Femur (tissue), 1 donor: ENCODE measurements around the gene RBBP5.

ENCODE experiments used
- DNase-seq: peaks from one replicate; pipeline ENCODE4 v3.0.0-alpha.2; 2017

Gene RBBP5

DNA sequence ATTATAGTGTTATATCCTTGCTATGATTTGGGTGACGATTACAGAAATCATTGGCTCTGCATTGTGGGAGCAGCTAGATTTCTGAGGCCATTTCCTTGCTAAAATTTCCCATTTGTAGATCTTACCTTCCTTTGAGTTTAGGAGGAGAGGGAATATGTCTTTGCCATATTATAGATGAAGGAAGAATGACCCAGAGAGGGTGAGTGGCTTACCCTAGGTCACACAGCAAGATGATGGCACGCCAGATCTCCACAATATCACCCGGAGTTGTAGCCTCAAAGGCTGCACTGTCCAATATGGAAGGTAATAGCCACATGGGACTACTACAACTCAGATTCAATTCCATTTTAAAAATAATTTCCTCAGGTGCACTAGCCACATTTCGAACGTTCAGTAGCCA is 68.5 kb downstream of the RBBP5 start:
- DNase-seq: no peak

GRCh38 chr1:205052690-205053089 is 69.1 kb downstream of the RBBP5 start:
- DNase-seq: no peak

DNA sequence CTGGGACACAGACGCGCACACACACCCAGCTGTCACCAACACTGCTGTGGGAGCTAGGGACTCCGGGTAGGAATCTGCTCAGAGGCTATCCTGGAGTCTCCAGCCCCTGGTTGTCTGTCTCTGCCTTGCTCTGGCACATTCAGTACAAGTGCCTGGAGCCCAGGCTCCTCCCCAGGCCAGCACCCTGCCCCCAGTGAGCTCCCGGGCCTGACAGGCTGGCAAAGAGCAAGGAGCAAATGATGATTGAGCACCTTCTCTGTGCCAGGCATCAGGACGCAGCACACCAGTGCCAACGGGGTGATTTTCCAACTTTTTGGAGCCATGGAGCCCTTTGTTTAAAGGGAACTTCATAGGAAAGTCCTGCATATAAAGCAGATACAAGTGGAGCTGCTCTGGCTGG is 72.3 kb downstream of the RBBP5 start:
- DNase-seq: no peak

DNA sequence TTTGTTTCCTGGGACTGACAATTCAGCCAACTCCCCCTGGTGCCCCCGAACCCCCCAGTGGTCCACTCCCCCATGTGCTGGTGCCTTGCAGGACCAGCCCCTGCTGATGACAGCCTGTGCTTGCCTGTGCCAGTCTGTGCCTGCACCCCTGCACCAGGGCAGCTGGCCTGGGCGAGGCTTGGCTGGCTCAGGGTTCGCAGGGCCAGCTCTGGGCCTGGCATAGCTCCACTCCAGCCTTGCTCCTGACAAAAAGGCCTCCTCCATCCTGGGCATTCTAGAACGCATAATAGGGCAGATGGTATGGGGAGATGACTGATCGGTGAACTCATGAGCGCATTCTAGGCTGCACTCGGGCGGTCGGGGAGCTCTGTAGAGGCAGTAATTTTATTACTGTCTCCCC is 73.4 kb downstream of the RBBP5 start:
- DNase-seq: no peak

GRCh38 chr1:205047764-205048231 is 74.0 kb downstream of the RBBP5 start:
- no peak for DNase-seq

DNA sequence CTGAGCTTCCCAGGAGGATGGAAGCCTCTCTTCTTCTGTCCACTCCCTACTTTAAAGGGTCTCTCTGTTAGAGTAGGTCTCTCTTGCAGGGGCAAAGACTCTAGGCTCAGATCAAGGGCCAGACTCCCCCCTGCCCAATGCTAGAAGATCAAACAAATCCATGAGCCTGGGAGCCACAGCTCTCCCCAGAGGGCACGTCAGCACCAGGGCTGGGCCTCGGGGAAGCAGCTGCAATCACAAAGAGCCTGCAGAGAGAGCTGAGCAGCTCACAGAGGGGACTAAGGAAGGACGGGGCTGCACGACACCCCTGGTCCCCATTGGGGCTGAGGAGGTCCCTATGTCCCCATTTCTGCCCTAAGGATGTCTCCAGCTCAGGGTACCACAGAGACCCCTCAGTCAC is 74.9 kb downstream of the RBBP5 start:
- no peak for DNase-seq

DNA sequence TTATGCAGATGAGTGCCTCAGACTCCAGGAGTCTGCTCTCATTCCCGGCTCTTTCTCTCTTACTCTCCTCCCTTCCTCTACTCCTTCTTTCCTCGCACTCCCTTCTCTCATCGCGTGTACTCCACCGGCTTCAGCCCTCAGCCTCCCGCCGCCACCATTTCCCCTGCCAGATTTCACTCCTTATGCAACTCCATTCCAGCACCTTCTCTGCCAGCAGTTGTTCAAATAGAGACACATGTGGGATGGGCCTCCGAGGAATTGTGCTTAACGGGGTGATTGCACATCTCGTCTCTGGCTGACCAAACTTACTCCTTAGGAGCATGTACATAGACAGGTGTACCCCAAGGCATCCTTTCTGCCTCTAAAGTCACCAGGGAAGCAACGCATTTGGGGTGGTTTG is 76.6 kb downstream of the RBBP5 start:
- DNase-seq: no peak

DNA sequence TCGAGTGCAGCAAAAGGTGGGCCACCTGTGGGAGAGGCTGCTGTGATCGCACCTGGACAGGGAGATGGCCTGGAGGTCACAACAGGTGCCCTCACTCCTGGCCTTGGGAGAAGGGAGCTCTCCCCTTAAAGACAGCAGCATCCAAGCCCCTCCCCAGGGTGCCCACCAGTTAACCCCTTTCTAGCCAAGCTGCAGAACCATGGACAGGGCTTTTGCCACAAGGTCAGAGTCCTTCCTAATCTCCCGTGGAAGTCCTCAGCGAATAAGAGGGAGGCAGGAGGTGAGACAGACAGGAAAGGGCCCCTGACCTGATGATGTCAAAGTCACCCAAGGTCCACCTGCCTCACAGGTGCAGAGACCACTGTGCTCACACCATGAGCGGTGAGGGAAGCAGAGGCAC is 77.0 kb downstream of the RBBP5 start:
- no peak for DNase-seq

DNA sequence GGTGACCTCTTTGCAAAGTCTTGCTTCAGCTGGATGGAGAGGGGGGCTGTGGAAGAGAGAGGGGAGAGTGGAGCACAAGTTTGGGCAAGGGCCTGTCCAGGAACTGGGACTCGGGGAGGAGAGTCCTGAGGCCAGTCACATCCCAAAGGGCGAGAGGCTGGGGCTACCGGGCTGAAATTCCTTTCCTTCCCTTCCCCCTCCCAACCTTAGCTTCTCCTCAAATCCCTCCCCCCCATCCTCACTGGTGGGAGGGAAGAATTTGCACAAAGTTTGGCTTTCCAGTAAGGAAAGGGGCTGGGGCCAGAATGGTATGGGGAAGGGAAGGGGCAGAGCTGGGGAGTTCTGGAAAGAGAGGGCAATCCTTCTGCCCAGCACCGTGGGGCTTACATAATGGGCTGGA is 77.9 kb downstream of the RBBP5 start:
- no peak for DNase-seq

GRCh38 chr1:205042911-205043806 is 78.6 kb downstream of the RBBP5 start, which contains the start of gene CNTN2:
Gene CNTN2 (plus strand): TSS chr1:205043212. CDS start chr1:205053186, 9,974 bp downstream.
- DNase-seq: peak; percentile 51

DNA sequence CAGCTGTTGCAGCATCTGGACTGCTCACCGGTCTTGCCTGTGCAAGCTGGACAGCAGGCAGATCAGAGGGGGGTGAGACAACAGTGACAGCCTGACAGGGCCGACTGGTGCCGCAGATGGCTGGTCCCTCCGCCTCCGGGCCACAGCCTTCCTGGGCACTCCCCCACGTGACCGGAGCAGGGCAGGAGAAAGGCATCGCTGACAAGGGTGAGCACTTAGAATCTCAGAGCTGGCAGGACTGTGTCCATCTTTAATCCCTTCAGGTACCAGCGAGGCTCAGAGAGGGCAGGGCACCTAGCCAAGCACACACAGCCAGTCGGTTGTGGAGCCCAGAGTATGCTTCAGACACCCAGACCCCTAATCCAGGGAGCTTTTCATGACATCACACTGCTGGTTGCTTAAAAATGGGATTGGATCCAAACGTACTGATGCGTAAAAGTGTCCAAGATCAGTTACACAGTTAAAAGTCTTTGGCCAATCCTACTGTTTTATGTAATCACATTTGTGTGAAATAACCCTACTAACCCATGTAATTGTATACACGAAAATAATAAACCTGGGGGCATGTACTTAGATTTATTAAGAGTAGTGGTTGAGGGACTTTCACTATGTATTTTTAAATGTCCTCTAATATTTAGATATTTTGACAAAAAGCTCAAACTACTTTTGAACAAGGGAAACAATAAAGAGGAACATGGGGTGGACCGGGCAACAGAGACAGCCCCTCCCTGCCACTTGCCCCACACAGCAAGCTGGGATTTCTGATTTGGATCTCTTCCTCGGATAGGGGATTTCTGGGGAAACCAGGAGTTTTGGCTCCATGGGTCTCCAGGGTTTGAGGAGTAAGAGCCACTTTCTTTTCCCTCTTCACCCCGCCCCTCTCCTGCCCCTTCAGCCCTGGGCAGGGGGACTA is 79.5 kb downstream of the RBBP5 start:
- DNase-seq: no peak

DNA sequence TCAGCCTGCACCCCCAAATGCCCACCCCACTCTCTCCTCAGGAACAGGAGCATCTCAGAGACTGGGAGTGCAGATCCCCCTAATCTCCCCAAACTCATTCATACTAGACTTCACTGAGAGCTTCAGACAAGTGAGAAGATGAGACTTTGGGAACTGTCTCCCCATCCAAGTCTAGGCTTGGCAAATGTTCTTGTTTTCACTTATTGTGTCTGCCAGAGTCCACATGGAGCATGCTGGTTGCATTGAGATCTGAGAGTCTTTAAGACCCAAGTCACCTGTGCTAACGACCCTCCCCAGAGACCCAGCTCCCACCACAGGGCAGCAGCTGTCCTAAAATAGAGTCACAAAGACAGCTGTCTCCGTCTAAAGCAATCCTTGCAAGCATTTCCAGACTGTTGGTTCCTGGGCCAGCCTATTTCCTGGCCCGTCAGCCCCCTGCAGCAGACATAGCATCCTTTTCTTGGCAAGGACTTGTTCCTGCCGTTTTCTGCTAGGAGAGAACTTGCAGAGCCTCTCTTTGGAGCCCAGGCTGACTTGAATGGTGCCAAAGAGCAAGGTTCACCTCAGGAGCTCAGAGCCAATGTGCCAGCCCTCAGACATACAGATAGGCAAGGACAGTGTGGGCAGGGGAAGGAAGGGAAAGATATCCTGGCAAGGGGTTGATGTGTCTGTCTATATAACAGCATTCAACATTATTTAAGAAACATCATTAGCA is 80.6 kb downstream of the RBBP5 start:
- no peak for DNase-seq

- DNase-seq: no peak
Observed at GRCh38 chr1:205038132-205038786, 83.5 kb downstream of the RBBP5 start.

DNA sequence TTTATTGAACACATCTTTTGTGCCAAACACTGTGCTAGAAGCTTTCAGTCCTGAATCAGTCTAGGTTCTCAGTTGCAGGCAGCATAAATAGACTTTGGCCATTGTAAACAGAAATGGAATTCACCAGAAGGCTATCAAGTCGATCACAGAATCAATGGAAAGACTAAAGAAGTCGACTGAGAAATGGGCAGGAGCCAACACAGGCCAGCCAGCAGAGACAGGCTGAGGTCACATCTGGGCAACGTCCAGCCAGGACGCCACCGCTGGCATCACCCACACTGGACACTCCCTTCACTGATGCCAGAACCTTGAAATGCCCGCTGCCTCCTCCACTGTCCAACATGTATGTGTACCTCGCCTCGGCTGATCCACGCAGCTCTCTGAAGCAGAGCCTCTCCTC is 84.2 kb downstream of the RBBP5 start:
- no peak for DNase-seq
